Measurements from ENCODE around the gene OR6B3. TPM values are rescaled to one million over a fixed set of nuclear protein-coding genes. Genes with fewer than 3 reads are reported as not detected.

Gene OR6B3
- total RNA-seq, 2 donors from 2014 or later, result not detected

DNA sequence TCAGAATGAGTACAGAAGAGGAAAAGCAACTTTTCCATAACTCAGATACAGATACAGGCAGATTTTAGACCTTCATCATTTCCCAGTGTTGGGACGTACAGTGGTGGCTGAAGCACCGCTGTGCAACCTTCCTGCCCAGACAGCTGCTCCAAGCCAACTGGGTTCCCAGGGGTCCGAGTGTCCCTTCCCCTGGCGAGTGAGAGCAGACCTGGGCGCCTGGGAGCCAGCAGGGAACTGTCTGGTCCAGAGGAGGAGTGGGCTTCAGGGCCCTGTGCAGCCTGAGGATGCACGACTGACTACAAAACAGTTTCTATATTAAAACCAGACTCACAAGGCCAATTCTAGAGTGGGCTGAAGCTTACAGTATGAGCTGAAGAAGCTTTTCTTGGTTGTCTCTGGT, 12.0 kb downstream of the OR6B3 start:
- Histone ChIP-seq H3K9me3 (no peaks in the 10 kb centered on the region), H3K27ac (no peak overlapping the region), H3K36me3 (no peaks in the 10 kb centered on the region), H3K27me3 (replicated peaks; ENCODE audit: insufficient read depth) (peaks cover 3% of the 10 kb centered on the region), H3K4me3 (no peak overlapping the region), H3K4me1 (replicated peaks) (no peaks in the 10 kb centered on the region)
- 91% methylated on average over 6 of the region's 6 CpGs for WGBS
- no peak for DNase-seq (ENCODE audit: low spot score)
- TF ChIP-seq POLR2A (IDR thresholded peaks at IDR 0.05), result no peak
- TF ChIP-seq, protein P1, sequence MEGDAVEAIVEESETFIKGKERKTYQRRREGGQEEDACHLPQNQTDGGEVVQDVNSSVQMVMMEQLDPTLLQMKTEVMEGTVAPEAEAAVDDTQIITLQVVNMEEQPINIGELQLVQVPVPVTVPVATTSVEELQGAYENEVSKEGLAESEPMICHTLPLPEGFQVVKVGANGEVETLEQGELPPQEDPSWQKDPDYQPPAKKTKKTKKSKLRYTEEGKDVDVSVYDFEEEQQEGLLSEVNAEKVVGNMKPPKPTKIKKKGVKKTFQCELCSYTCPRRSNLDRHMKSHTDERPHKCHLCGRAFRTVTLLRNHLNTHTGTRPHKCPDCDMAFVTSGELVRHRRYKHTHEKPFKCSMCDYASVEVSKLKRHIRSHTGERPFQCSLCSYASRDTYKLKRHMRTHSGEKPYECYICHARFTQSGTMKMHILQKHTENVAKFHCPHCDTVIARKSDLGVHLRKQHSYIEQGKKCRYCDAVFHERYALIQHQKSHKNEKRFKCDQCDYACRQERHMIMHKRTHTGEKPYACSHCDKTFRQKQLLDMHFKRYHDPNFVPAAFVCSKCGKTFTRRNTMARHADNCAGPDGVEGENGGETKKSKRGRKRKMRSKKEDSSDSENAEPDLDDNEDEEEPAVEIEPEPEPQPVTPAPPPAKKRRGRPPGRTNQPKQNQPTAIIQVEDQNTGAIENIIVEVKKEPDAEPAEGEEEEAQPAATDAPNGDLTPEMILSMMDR (IDR thresholded peaks at IDR 0.05), result no peak
- TF ChIP-seq POLR2AphosphoS5 (IDR thresholded peaks at IDR 0.05), result no peak
- intact Hi-C loops (cut with DNase I), result no loop called here

DNA sequence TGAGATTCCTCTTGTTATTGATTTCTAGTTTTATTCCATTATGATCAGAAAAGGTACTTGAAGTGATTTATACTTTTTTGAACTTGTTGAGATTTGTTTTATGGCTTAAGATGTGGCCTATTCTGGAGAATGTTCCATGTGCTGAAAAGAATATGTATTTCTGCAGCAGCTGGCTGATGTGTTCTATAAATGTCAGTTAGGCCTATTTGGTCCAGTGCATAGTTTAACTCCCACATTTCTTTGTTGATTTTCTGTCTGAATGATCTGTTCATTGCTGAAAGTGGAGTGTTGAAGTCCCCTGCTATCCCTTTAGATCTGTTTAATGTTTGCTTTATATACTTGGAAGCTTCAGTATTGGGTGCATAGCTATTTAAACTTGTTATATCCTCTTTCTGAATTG, 16.0 kb downstream of the OR6B3 start:
- H3K4me1 ChIP-seq (replicated peaks), result no peaks in the 10 kb centered on the region
- no peak for TF ChIP-seq POLR2AphosphoS5 (IDR thresholded peaks at IDR 0.05)
- no peak for TF ChIP-seq POLR2A (IDR thresholded peaks at IDR 0.05)
- TF ChIP-seq, protein P1 (IDR thresholded peaks at IDR 0.05), result no peak
- no peak for DNase-seq (ENCODE audit: low spot score)
- H3K9me3 ChIP-seq, result no peaks in the 10 kb centered on the region
- no peaks in the 10 kb centered on the region for H3K36me3 ChIP-seq
- no peaks in the 10 kb centered on the region for H3K27me3 ChIP-seq (replicated peaks; ENCODE audit: insufficient read depth)
- H3K4me3 ChIP-seq, result no peak overlapping the region
- intact Hi-C loops (cut with DNase I), result no loop called here
- H3K27ac ChIP-seq, result no peak overlapping the region

DNA sequence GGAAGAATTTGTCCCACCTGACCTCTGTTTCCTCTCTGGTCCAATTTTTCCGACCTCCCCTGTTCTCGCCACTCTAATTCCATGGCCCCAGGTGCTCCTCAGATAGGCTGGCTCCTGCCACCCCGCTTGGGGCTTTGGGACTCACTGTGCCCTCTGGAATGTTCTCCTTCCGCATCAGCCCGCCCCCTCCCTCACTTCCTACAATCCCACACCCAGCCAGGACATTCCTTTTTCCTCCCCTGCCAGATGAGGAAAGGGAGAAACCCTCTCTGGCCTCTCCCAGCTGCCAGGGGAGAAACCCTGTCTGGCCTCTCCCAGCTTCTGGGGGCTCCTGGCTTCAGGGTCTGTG, 20.0 kb downstream of the OR6B3 start:
- Histone ChIP-seq H3K27ac (no peak overlapping the region), H3K4me1 (replicated peaks) (no peaks in the 10 kb centered on the region), H3K27me3 (replicated peaks; ENCODE audit: insufficient read depth) (no peaks in the 10 kb centered on the region), H3K4me3 (no peak overlapping the region), H3K36me3 (no peaks in the 10 kb centered on the region), H3K9me3 (no peaks in the 10 kb centered on the region)
- WGBS, result 37% methylated on average over 5 of the region's 5 CpGs
- TF ChIP-seq POLR2A (IDR thresholded peaks at IDR 0.05) (no peak), POLR2AphosphoS5 (IDR thresholded peaks at IDR 0.05) (no peak)
- TF ChIP-seq, protein P1 (IDR thresholded peaks at IDR 0.05), result no peak
- no peak for DNase-seq (ENCODE audit: low spot score)
- intact Hi-C loops (cut with DNase I), result no loop called here

DNA sequence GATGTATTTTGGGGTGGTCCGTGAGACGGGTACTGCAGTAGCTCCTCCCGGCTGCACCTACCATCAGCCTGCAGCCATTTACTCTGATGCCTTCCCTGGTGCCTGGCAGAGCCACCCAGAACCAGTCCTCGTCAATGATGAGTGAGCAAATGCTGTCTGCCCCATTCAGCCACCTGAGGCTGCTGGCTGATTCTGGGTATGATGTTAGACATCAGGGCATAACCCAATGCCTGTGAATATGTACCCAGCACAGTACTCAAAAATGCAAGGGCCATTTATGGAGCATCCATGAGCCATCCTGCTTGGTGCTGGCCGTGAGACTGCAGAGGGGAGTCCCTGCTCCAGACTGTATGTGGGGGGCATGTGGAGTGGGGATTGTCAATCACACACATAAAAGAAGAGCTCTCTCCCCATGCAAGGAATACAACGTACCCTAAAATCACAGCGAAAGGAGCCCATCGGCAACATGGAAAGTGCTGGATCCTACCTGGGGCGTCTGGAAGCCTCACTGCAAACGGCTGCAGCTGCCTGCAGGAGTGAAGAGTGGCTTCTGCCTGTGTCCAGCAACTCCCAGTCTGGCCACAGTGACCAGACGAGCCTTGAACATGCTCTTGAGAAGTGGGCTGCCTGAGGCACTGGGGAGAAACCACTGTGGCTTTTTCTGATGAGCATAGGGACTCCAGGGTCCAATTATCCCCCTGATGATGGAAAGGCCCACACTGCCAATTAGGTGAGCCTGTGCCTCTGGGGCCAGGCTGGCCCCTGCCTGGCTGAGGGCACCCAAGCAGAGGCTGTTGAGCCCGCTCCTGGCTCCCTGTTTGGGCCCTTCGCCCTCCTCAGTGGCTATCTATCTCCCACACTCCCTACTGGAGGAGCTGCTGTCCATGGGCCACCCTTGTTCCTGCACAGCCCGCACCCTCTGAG, 20.7 kb downstream of the OR6B3 start:
- 76% methylated on average over 14 of the region's 14 CpGs for WGBS
- DNase-seq (ENCODE audit: low spot score), result no peak
- intact Hi-C loops (cut with DNase I), result no loop called here

More for the DNA sequence above, 20.7 kb downstream of the OR6B3 start:
- no peaks in the 10 kb centered on the region for H3K36me3 ChIP-seq
- no peaks in the 10 kb centered on the region for H3K9me3 ChIP-seq
- TF ChIP-seq, protein P1 (IDR thresholded peaks at IDR 0.05), result no peak
- TF ChIP-seq POLR2A (IDR thresholded peaks at IDR 0.05) (no peak), POLR2AphosphoS5 (IDR thresholded peaks at IDR 0.05) (no peak)
- H3K27me3 ChIP-seq (replicated peaks; ENCODE audit: insufficient read depth), result no peaks in the 10 kb centered on the region
- H3K4me3 ChIP-seq, result no peak overlapping the region
- no peak overlapping the region for H3K27ac ChIP-seq
- no peaks in the 10 kb centered on the region for H3K4me1 ChIP-seq (replicated peaks)

All from prostate gland (tissue), 2 donors.